Activated T-helper 17 cell treated with anti-CD3 and anti-CD28 coated beads, Interleukin-2, amount 50 U/mL, for 72 hours (primary cell): ENCODE measurements around the gene NLRP8. TPM values are rescaled to one million over a fixed set of nuclear protein-coding genes. Genes with fewer than 3 reads are reported as not detected.
"Not testable (repeated sequence)": the region's sequence is repeated elsewhere in the genome, so short reads cannot be mapped to it uniquely, and the experiment has no call there.

Source experiments
- ATAC-seq: fragments of 150-1000 bp; cut with Tn5 transposase; replicated peaks from 2 replicates; pipeline ENCODE4 v1.10.0; 2021; ENCODE audit warnings: mild to moderate bottlenecking, moderate library complexity
- H3K27ac Mint-ChIP-seq: one replicate; pipeline ENCODE4 v1.8.0; 2022; ENCODE audit warnings: mixed read lengths
- H3K27me3 Mint-ChIP-seq: one replicate; pipeline ENCODE4 v1.8.0; 2022; ENCODE audit warnings: mixed read lengths
- H3K36me3 Mint-ChIP-seq: one replicate; pipeline ENCODE4 v1.8.0; 2022; ENCODE audit warnings: low read depth, mild to moderate bottlenecking, mixed read lengths
- H3K4me1 Mint-ChIP-seq: one replicate; pipeline ENCODE4 v1.8.0; 2022; ENCODE audit warnings: mixed read lengths
- H3K4me3 Mint-ChIP-seq: one replicate; pipeline ENCODE4 v1.8.0; 2022; ENCODE audit warnings: mild to moderate bottlenecking, mixed read lengths
- H3K9me3 Mint-ChIP-seq: one replicate; pipeline ENCODE4 v1.8.0; 2022; ENCODE audit warnings: mixed read lengths
- total RNA-seq, 2 donors: library from RNA; stranded (reverse); gene quantifications; one replicate each; pipeline ENCODE4 v1.2.3, GENCODE V29; 2022

The NLRP8 gene
- total RNA-seq: not detected

DNA sequence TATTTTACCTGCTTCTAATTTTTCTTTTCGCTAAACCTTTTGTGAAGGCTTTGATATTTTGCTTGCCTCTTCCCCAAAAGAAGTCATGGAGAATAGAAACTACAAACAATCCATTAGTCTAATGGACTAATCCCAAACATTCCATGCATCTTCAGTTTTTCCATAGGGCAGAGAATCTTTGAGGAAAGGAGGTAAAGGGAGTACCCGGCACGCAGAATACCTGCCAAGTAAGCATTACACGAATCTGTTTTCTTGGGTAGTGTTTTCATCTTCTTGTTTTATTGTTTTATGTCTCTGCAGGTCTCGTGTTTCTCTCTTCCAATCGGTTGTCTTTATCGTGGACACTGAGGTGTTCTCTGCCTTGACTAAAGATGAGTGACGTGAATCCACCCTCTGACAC lies at the start of gene NLRP8:
Gene NLRP8 (plus strand): TSS at position 301 of the 400 bp plus-strand sequence.
- no peak within 1 kb of the TSS for H3K27ac Mint-ChIP-seq

GRCh38 chr19:55898911-55899310 lies 48.7 kb upstream of the NLRP8 start:
- ATAC-seq: no peak
- no peaks in the 10 kb centered on the region for H3K36me3 Mint-ChIP-seq
- no peak overlapping the region for H3K27ac Mint-ChIP-seq
- no peaks in the 10 kb centered on the region for H3K4me1 Mint-ChIP-seq
- no peaks in the 10 kb centered on the region for H3K27me3 Mint-ChIP-seq
- H3K4me3 Mint-ChIP-seq: no peak overlapping the region
- peaks cover 15% of the 10 kb centered on the region for H3K9me3 Mint-ChIP-seq

More for the DNA sequence above, at the start of gene NLRP8:
- H3K27me3 Mint-ChIP-seq: peaks cover 7% of the 10 kb centered on the region
- H3K9me3 Mint-ChIP-seq: peaks cover 7% of the 10 kb centered on the region
- ATAC-seq: no peak
- no peaks in the 10 kb centered on the region for H3K4me1 Mint-ChIP-seq
- no peaks in the 10 kb centered on the region for H3K36me3 Mint-ChIP-seq
- H3K4me3 Mint-ChIP-seq: no peak within 1 kb of the TSS

- no peaks in the 10 kb centered on the region for H3K4me1 Mint-ChIP-seq
- H3K9me3 Mint-ChIP-seq: peaks cover 10% of the 10 kb centered on the region
- no peak overlapping the region for H3K4me3 Mint-ChIP-seq
- no peak for ATAC-seq
- no peaks in the 10 kb centered on the region for H3K27me3 Mint-ChIP-seq
- H3K27ac Mint-ChIP-seq: no peak overlapping the region
- no peaks in the 10 kb centered on the region for H3K36me3 Mint-ChIP-seq
Measured at GRCh38 chr19:55901369-55902079, 46.1 kb upstream of the NLRP8 start.

DNA sequence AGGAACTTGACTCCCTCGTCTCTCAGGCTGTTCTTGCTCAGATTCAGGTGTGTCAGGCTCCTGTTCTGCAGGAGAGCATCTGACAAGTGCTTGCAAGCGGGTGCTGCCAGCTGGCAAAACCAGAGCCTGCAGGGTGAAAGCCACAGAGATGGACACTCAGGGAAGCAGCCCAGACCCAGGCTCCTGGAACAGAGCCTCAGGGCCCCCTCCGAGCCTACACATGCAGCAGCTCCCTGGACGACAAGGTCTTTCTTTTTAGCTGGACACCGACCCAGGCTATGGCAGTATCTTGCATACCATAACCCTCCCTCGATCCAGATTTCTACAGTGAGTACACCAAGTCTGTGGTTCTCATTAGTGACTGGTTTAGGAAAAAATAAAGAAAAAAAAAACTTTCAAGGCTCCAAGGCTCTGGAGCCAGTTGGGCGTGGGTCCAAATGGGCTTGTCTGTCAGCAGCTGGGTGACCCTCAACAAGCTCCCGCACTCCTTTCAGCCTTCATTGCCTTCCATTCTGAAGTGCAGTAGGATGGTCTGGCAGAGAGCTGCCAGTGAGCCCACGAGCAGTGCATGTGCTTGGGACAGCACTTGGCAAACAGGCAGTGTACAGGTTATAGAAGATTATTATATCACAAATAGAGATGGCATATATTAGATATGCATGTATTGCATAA lies 45.4 kb upstream of the NLRP8 start:
- Mint-ChIP-seq H3K9me3 (peaks cover 6% of the 10 kb centered on the region), H3K36me3 (no peaks in the 10 kb centered on the region), H3K27me3 (no peaks in the 10 kb centered on the region), H3K27ac (no peak overlapping the region), H3K4me1 (no peaks in the 10 kb centered on the region), H3K4me3 (no peak overlapping the region)
- ATAC-seq: no peak

DNA sequence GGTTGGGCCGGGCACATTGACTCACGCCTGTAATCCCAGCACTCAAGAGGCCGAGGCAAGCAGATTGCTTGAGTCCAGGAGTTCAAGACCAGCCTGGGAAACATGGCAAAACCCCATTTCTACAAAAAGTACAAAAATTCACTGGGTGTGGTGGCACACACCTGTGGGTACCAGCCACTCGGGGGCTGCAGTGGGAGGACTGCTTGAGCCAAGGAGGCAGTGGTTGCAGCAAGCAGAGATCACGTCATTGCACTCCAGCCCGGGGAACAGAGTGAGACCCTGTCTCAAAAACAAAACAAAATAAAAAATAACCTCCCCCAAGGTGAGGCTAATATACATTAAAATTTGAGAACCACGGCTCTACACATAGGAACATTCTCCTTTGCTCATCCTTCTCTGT lies 40.3 kb upstream of the NLRP8 start:
- Mint-ChIP-seq H3K27ac (no peak overlapping the region), H3K36me3 (no peaks in the 10 kb centered on the region), H3K27me3 (peaks cover 9% of the 10 kb centered on the region), H3K4me3 (no peak overlapping the region), H3K9me3 (peaks cover 8% of the 10 kb centered on the region), H3K4me1 (no peaks in the 10 kb centered on the region)
- ATAC-seq: no peak

- peaks cover 9% of the 10 kb centered on the region for H3K27me3 Mint-ChIP-seq
- no peak overlapping the region for H3K4me3 Mint-ChIP-seq
- no peaks in the 10 kb centered on the region for H3K4me1 Mint-ChIP-seq
- no peak overlapping the region for H3K27ac Mint-ChIP-seq
- peaks cover 8% of the 10 kb centered on the region for H3K9me3 Mint-ChIP-seq
- no peaks in the 10 kb centered on the region for H3K36me3 Mint-ChIP-seq
- no peak for ATAC-seq
Measured at GRCh38 chr19:55907746-55908145, 39.9 kb upstream of the NLRP8 start.

DNA sequence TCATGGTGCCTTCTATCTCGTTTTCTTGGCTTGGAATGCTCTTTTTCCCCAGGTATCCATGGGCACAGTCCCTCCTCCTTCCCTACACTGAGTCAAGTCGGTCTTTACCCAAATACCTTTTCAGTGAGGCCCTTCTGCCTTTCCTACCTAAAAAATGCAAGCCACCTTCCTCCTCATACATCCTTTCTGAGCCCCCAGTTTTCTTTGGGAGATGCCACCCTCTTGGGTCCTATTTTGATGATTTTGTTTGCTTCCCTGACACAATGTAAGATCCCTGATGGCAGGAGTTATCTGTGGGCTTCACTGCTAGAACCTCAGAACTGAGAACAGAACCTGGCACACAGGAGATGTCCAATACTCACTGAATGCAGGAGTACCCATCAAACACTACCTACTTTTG lies 37.8 kb upstream of the NLRP8 start:
- Mint-ChIP-seq H3K27me3 (peaks cover 10% of the 10 kb centered on the region), H3K27ac (no peak overlapping the region), H3K4me1 (no peaks in the 10 kb centered on the region), H3K4me3 (no peak overlapping the region), H3K36me3 (no peaks in the 10 kb centered on the region), H3K9me3 (peaks cover 5% of the 10 kb centered on the region)
- no peak for ATAC-seq

GRCh38 chr19:55912916-55913315 lies 34.7 kb upstream of the NLRP8 start:
- Mint-ChIP-seq H3K36me3 (no peaks in the 10 kb centered on the region), H3K4me3 (no peak overlapping the region), H3K27ac (no peak overlapping the region), H3K4me1 (no peaks in the 10 kb centered on the region), H3K9me3 (peaks cover 14% of the 10 kb centered on the region), H3K27me3 (peaks cover 13% of the 10 kb centered on the region)
- no peak for ATAC-seq

DNA sequence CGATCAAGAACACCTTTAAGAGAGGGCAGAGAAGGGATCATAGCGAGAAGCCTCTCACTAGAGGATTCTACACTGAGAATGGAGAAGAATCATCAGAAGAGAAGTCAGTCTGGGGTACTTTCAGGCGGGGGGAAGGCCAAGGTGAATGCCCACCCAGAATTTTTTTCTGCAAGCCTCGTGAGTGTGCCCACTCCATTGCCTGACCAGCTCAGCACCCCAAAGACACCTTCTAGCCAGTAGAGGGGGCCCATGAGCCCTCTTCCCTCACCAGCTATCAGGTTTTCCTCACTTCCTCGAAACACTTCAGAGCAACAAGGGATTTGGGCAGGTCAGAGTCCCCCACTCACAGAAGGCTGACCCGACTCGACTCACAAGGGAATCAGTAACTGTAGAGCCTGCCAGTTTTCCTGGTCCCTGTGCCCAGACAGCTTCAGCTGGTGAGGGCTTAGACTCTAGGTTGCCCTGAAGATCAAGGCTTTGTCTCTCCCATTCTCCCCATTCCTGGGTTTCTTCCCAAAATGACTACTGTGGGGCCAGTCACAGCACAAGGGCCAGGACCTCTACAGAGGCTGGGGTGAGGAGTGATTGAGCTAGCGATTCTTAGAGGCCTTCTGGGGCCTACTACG lies 33.9 kb upstream of the NLRP8 start:
- H3K36me3 Mint-ChIP-seq: no peaks in the 10 kb centered on the region
- no peak overlapping the region for H3K27ac Mint-ChIP-seq
- peaks cover 18% of the 10 kb centered on the region for H3K9me3 Mint-ChIP-seq
- peaks cover 13% of the 10 kb centered on the region for H3K27me3 Mint-ChIP-seq
- no peak for ATAC-seq
- H3K4me3 Mint-ChIP-seq: no peak overlapping the region
- H3K4me1 Mint-ChIP-seq: no peaks in the 10 kb centered on the region

GRCh38 chr19:55923556-55923955 lies 24.1 kb upstream of the NLRP8 start:
- no peaks in the 10 kb centered on the region for H3K36me3 Mint-ChIP-seq
- H3K9me3 Mint-ChIP-seq: peaks cover 13% of the 10 kb centered on the region
- H3K27ac Mint-ChIP-seq: no peak overlapping the region
- H3K27me3 Mint-ChIP-seq: peaks cover 7% of the 10 kb centered on the region
- no peaks in the 10 kb centered on the region for H3K4me1 Mint-ChIP-seq
- ATAC-seq: no peak
- no peak overlapping the region for H3K4me3 Mint-ChIP-seq

GRCh38 chr19:55927991-55928390 lies 19.6 kb upstream of the NLRP8 start:
- Mint-ChIP-seq H3K4me1 (no peaks in the 10 kb centered on the region), H3K36me3 (no peaks in the 10 kb centered on the region), H3K9me3 (peaks cover 7% of the 10 kb centered on the region), H3K4me3 (no peak overlapping the region), H3K27me3 (peaks cover 7% of the 10 kb centered on the region), H3K27ac (no peak overlapping the region)
- ATAC-seq: no peak

- H3K9me3 Mint-ChIP-seq, H3K27ac Mint-ChIP-seq, H3K27me3 Mint-ChIP-seq, ATAC-seq, H3K4me1 Mint-ChIP-seq, H3K36me3 Mint-ChIP-seq, H3K4me3 Mint-ChIP-seq: not testable (repeated sequence)
Measured at GRCh38 chr19:55929258-55929657, 18.4 kb upstream of the NLRP8 start.

- ATAC-seq: no peak
- Mint-ChIP-seq H3K36me3 (no peaks in the 10 kb centered on the region), H3K27me3 (peaks cover 3% of the 10 kb centered on the region), H3K4me1 (no peaks in the 10 kb centered on the region), H3K27ac (no peak overlapping the region), H3K9me3 (peaks cover 12% of the 10 kb centered on the region), H3K4me3 (no peak overlapping the region)
Measured at GRCh38 chr19:55930996-55931515, 16.6 kb upstream of the NLRP8 start.

DNA sequence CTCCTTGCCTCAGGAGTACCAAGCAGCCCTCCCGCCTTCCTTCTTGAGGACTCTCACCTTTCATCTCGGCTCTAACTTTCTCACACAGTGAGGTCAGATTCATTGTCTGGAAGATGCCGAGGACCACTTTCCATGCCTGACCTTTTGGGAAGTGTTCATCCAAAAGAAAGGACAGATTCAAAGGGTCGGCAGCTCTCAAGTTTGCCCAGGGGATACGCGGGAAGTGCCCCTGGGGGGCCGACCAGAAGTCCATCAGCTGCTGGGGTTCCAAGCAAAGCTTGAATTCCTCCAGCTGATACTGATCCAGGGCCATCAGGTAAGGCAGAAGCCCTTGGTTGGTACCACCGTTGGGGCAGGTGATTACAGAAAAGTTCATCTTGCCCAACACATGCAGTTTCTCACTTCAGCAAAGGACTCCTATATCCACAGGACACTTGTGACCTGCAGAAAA lies 15.7 kb upstream of the NLRP8 start, which contains the start of gene NLRP13:
Gene NLRP13 (minus strand): TSS at position 401 of the 451 bp plus-strand sequence. CDS start 25 bp downstream, at position 376.
- no peaks in the 10 kb centered on the region for H3K4me1 Mint-ChIP-seq
- H3K27me3 Mint-ChIP-seq: peaks cover 3% of the 10 kb centered on the region
- no peak within 1 kb of the TSS for H3K4me3 Mint-ChIP-seq
- H3K9me3 Mint-ChIP-seq: peaks cover 12% of the 10 kb centered on the region
- no peaks in the 10 kb centered on the region for H3K36me3 Mint-ChIP-seq
- no peak within 1 kb of the TSS for H3K27ac Mint-ChIP-seq
- ATAC-seq: no peak

- H3K27ac Mint-ChIP-seq: no peak overlapping the region
- H3K36me3 Mint-ChIP-seq: no peaks in the 10 kb centered on the region
- no peak overlapping the region for H3K4me3 Mint-ChIP-seq
- H3K4me1 Mint-ChIP-seq: no peaks in the 10 kb centered on the region
- peaks cover 12% of the 10 kb centered on the region for H3K9me3 Mint-ChIP-seq
- H3K27me3 Mint-ChIP-seq: peaks cover 3% of the 10 kb centered on the region
- ATAC-seq: no peak
Measured at GRCh38 chr19:55935206-55935605, 12.4 kb upstream of the NLRP8 start.
